WI38 (cell line): Measurements from ENCODE around the gene ATOSA.

Source experiments
- H3K4me3 ChIP-seq: 2 replicates; pipeline ENCODE4 v1.5.1; 2011; ENCODE audit warnings: low read depth, mild to moderate bottlenecking, control low read depth, low read length
- TF ChIP-seq, protein P1 (sequence below): IDR thresholded peaks from 2 replicates; pipeline ENCODE4 v1.5.1; 2012; ENCODE audit warnings: low read depth, mild to moderate bottlenecking, control low read depth, low read length

ATOSA gene

DNA sequence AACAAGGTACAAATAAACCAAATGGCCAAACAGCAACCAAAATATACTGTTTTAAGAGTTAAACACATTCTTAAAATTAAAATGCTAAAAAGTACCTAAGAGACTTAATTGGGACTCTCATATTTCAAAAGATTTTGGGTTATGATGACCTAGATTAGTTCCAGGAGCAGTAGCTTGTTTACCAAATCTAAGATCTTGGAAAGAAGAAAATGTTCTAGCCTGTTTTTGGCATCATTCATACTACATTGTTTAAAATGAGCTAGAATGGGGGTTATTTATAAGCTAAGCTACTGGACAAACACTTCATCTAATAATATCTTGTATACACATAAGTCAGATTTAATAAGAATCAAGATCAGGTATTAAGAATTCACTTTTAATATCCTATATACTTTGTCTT is 22.8 kb downstream of the ATOSA start:
- TF ChIP-seq, protein P1, sequence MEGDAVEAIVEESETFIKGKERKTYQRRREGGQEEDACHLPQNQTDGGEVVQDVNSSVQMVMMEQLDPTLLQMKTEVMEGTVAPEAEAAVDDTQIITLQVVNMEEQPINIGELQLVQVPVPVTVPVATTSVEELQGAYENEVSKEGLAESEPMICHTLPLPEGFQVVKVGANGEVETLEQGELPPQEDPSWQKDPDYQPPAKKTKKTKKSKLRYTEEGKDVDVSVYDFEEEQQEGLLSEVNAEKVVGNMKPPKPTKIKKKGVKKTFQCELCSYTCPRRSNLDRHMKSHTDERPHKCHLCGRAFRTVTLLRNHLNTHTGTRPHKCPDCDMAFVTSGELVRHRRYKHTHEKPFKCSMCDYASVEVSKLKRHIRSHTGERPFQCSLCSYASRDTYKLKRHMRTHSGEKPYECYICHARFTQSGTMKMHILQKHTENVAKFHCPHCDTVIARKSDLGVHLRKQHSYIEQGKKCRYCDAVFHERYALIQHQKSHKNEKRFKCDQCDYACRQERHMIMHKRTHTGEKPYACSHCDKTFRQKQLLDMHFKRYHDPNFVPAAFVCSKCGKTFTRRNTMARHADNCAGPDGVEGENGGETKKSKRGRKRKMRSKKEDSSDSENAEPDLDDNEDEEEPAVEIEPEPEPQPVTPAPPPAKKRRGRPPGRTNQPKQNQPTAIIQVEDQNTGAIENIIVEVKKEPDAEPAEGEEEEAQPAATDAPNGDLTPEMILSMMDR: no peak
- no peak overlapping the region for H3K4me3 ChIP-seq

DNA sequence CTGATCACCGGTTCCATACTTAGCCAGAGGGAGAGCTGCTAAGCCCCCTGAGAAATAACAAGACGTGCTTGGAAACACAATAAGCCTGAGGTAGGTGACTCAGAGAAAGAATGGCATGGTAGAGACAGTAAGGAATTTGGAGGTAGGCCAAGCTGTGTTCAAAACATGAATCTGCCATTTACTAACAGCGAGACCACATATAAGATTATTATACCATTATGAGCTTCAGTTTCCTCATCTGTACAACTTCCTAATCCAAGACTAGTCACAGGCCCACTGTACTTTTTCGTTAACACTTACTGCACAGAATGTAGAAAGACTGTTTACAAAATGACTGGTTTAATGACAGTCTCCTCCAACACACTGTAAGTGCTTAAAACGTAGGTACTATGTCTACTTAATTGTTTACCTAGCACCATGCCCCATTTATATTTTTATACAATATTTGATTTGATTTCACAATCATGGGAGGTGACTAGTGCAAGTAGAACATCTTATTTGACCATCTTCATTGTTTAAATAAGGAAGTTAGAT is 25.7 kb downstream of the ATOSA start:
- H3K4me3 ChIP-seq: 0 out of 2 replicates have a peak overlapping the region, but pooled peaks have one; percentile 17
- TF ChIP-seq, protein P1: no peak

DNA sequence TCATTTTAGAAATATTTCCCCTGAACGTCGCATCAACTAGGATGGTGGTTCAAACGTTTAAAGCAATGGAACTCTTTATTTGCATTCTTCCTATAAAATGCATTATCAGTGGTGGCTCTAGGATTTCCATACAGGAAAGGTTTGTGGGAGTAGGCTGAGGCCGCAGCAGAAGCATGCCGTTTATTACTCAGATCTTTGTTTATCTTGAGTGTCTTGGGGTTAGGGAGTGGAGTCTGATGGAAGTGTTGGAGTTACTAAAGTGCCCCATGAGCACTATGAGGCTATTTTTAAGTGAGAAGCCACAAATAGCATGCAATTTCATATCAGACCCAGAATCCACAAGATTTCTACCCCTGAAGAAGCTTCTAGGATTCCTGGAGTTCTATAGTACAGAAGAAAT is 26.2 kb downstream of the ATOSA start:
- TF ChIP-seq, protein P1: no peak
- H3K4me3 ChIP-seq: 0 out of 2 replicates have a peak overlapping the region, but pooled peaks have one; percentile 17

DNA sequence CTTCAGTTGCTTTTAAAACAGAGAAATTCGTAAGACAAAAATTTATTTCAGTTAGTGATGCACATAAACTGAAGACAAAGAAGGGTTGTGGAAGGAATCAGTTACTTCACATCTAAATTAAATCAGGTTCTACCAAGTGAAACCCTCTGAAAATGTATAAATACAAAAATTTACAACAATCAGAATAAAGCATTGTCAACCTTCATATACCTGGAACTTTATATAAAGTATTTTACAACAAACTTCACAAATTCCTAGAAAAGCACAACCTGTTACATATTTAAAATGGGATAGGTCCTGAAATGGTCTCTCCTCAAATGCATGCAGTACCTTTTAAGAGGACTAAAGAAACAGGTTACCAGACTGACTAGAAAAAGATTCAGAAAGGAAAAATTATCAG is 26.9 kb downstream of the ATOSA start:
- H3K4me3 ChIP-seq: peak overlapping the region; percentile 57
- TF ChIP-seq, protein P1: no peak

DNA sequence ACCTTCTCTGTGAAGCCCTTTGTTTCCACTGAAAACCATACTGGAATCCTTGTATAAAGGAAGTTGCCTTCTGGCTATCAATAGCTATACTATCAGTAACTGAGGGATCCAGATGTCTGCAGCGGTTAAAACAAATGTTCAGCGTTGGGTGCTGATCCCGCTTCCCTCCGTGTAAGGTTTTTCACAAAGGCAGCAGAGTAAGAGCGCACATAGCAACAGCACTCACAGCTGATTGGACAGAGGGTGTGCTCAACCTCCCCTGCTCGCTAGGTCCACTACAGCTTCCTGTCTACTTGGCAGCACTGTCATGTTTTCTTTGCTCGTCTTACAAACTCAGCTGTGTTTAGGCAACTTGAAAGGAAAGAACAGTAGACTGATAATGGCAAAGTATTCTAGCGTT is 27.3 kb downstream of the ATOSA start:
- TF ChIP-seq, protein P1: no peak
- peak overlapping the region; percentile 57 for H3K4me3 ChIP-seq

DNA sequence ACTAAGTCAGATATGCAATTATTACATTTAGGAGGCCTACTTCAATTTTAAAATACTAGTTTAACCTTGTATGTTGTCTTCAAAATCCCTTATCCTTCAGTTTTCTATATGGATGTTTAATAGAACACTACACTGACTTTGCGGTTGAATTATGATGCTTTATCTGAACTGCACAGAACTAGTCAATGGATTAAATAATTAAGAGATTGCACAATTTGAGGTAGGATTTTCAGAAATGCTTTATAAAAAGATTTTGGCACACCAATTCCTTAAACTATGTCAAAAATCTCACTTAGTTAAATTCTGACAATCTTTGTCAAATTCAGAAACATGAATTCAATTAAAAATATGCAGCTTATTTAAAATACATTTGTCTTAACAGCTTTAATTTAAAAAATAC is 28.1 kb downstream of the ATOSA start:
- TF ChIP-seq, protein P1: no peak
- H3K4me3 ChIP-seq: peak overlapping the region; percentile 57

DNA sequence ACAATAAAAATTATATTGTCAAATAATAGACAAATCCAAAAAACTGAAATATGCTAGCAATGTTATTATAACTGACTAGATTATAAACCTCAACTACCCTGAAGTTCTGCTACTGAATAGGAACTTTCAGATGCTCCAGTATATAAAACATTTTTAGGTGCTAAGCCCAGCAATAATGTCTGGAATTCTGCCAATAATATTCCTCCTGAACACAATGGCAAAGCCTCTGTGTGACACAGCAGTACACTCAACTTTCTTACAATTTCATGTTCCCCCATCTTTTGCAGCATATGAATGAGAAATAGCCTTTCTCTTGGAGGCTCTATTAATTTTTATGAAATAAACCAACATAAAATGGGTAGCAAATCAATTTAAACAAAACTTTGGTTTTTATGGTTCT is 29.5 kb downstream of the ATOSA start:
- H3K4me3 ChIP-seq: no peak overlapping the region
- TF ChIP-seq, protein P1: no peak
